Measurements from ENCODE around the gene ELOVL2. TPM values are rescaled to one million over a fixed set of nuclear protein-coding genes. Genes with fewer than 3 reads are reported as not detected.
"Not testable (repeated sequence)": the region's sequence is repeated elsewhere in the genome, so short reads cannot be mapped to it uniquely, and the experiment has no call there.

ELOVL2 gene
- total and polyA plus RNA-seq, 7 experiments from 2014 or later, result not detected

DNA sequence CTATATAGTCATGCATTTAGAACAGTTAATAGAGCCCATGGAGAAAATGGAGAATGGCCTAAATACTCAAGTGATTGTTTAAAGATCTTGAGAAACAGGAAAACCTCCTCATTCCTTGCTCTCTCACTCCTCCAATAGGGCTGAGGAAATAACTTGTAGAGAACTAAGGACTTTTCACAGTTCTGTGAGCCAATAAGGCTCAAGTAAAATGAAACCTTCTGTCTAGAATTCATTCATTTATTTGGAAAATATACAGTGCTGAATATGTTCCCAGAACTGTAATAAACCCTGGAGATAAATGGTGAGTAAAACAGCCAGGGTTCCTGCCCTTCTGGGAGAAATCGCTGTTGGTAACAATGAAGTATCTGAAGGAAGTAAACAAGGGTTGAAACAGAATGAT is 35.3 kb downstream of the ELOVL2 start:
- H3K4me3 Mint-ChIP-seq, result no peak overlapping the region
- Histone ChIP-seq H3K4me3 (ENCODE audit: low read length) (no peak overlapping the region), H3K27ac (ENCODE audit: low read depth, low read length) (no peak overlapping the region), H3K36me3 (ENCODE audit: control insufficient read depth in 2 of 3, insufficient read depth in 3 of 3, low read length in 3 of 3) (no peaks in the 10 kb centered on the region), H3K9me3 (ENCODE audit: control insufficient read depth in 2 of 3, low read length in 3 of 3) (no peaks in the 10 kb centered on the region), H3K27me3 (ENCODE audit: control insufficient read depth in 2 of 2, insufficient read depth in 2 of 2, low read length in 2 of 2) (no peaks in the 10 kb centered on the region), H3K4me1 (ENCODE audit: control insufficient read depth in 2 of 2, insufficient read depth in 2 of 2, low read length in 2 of 2) (no peaks in the 10 kb centered on the region)
- no peaks in the 10 kb centered on the region for H3K36me3 Mint-ChIP-seq
- H3K27me3 Mint-ChIP-seq, result peaks cover 17 to 30% (median 20%) of the 10 kb centered on the region in 5 donors
- ATAC-seq, result no peak
- POLR2A ChIA-PET, result no interaction called here
- intact Hi-C loops (cut with micrococcal nuclease), result no loop called here
- no peaks in the 10 kb centered on the region for H3K9me3 Mint-ChIP-seq
- H3K27ac Mint-ChIP-seq, result no peak overlapping the region
- CTCF ChIA-PET, result no interaction called here
- DNase-seq, result no peak
- no peaks in the 10 kb centered on the region for H3K4me1 Mint-ChIP-seq

DNA sequence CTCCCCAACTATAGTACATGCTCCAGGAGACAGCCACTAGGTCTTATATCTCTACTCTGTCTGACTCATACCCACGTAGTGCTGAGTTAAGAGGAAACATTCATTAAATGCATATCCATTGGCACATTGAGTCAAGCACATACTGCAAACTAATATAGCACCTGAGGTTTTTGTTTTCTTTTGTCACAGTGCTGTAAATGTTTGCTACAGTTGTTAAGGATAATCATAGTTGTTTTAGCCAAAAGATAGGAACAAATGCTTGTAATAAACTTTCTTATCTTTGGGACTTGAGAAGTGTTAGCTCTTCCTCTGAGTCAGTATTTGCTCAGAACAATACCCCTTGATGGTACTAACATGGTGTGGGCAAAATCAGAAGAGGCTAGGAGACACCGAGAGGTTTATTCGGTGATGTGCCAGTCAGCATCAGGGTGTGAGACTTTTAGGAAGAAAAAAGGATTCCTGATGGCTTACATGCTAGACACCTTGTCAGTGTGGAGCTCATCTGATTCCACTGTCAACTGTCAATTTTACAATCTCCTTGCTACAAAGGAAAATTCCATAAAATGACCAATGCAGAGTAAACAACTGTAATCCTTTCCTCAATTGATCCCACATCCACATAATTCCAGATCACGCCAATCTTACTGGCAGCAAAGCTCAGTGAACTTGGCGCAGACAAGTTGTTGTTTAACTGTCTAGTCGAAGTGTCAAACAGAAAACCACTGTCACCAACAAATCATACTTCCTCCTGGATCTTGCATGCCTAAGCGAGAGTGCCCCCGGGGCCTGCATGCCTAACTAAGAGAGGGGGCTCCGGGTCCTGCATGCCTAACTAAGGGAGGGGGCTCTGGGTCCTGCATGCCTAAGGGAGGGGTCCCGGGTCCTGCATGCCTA is 36.1 kb downstream of the ELOVL2 start:
- Mint-ChIP-seq H3K36me3 (no peaks in the 10 kb centered on the region), H3K27ac (no peak overlapping the region), H3K4me1 (no peaks in the 10 kb centered on the region), H3K9me3 (no peaks in the 10 kb centered on the region), H3K4me3 (no peak overlapping the region), H3K27me3 (peaks cover 10 to 28% (median 16%) of the 10 kb centered on the region in 5 donors)
- ChIA-PET POLR2A (no interaction called here), CTCF (no interaction called here)
- DNase-seq, result no peak
- no peak for ATAC-seq
- Histone ChIP-seq H3K36me3 (ENCODE audit: control insufficient read depth in 2 of 3, insufficient read depth in 3 of 3, low read length in 3 of 3) (no peaks in the 10 kb centered on the region), H3K27ac (ENCODE audit: low read depth, low read length) (no peak overlapping the region), H3K4me3 (ENCODE audit: low read length) (no peak overlapping the region), H3K27me3 (ENCODE audit: control insufficient read depth in 2 of 2, insufficient read depth in 2 of 2, low read length in 2 of 2) (no peaks in the 10 kb centered on the region), H3K4me1 (ENCODE audit: control insufficient read depth in 2 of 2, insufficient read depth in 2 of 2, low read length in 2 of 2) (no peaks in the 10 kb centered on the region), H3K9me3 (ENCODE audit: control insufficient read depth in 2 of 3, low read length in 3 of 3) (no peaks in the 10 kb centered on the region)
- intact Hi-C loops (cut with micrococcal nuclease), result no loop called here

GRCh38 chr6:11006061-11006460 is 38.0 kb downstream of the ELOVL2 start:
- H3K27me3 ChIP-seq (ENCODE audit: control insufficient read depth in 2 of 2, insufficient read depth in 2 of 2, low read length in 2 of 2), result no peaks in the 10 kb centered on the region
- no peaks in the 10 kb centered on the region for H3K36me3 ChIP-seq (ENCODE audit: control insufficient read depth in 2 of 3, insufficient read depth in 3 of 3, low read length in 3 of 3)
- H3K9me3 ChIP-seq (ENCODE audit: control insufficient read depth in 2 of 3, low read length in 3 of 3), result no peaks in the 10 kb centered on the region
- no peak overlapping the region for H3K27ac Mint-ChIP-seq
- no peaks in the 10 kb centered on the region for H3K4me1 ChIP-seq (ENCODE audit: control insufficient read depth in 2 of 2, insufficient read depth in 2 of 2, low read length in 2 of 2)
- no peaks in the 10 kb centered on the region for H3K36me3 Mint-ChIP-seq
- CTCF ChIA-PET, result no interaction called here
- no peak for DNase-seq
- H3K9me3 Mint-ChIP-seq, result no peaks in the 10 kb centered on the region
- POLR2A ChIA-PET, result no interaction called here
- no peak overlapping the region for H3K4me3 Mint-ChIP-seq
- H3K27me3 Mint-ChIP-seq, result peaks cover 8 to 24% (median 20%) of the 10 kb centered on the region in 5 donors
- H3K27ac ChIP-seq (ENCODE audit: low read depth, low read length), result no peak overlapping the region
- H3K4me3 ChIP-seq (ENCODE audit: low read length), result no peak overlapping the region
- ATAC-seq, result no peak
- intact Hi-C loops (cut with micrococcal nuclease), result no loop called here
- no peaks in the 10 kb centered on the region for H3K4me1 Mint-ChIP-seq

GRCh38 chr6:11003297-11003696 is 40.8 kb downstream of the ELOVL2 start:
- ATAC-seq; H3K27ac ChIP-seq (ENCODE audit: low read depth, low read length); POLR2A ChIA-PET; H3K9me3 ChIP-seq (ENCODE audit: control insufficient read depth in 2 of 3, low read length in 3 of 3); H3K36me3 Mint-ChIP-seq; intact Hi-C loops (cut with micrococcal nuclease); H3K4me1 ChIP-seq (ENCODE audit: control insufficient read depth in 2 of 2, insufficient read depth in 2 of 2, low read length in 2 of 2); H3K4me3 Mint-ChIP-seq; H3K27ac Mint-ChIP-seq; H3K4me3 ChIP-seq (ENCODE audit: low read length); H3K9me3 Mint-ChIP-seq; H3K4me1 Mint-ChIP-seq; H3K36me3 ChIP-seq (ENCODE audit: control insufficient read depth in 2 of 3, insufficient read depth in 3 of 3, low read length in 3 of 3); H3K27me3 ChIP-seq (ENCODE audit: control insufficient read depth in 2 of 2, insufficient read depth in 2 of 2, low read length in 2 of 2); DNase-seq: not testable (repeated sequence)
- H3K27me3 Mint-ChIP-seq, result peaks cover 11 to 20% (median 14%) of the 10 kb centered on the region in 5 donors
- CTCF ChIA-PET, result interaction anchor here (0.7 kb wide), 1 partner anchor 45 kb away, joined by 3 read pairs; no protein-coding TSS in a partner anchor

DNA sequence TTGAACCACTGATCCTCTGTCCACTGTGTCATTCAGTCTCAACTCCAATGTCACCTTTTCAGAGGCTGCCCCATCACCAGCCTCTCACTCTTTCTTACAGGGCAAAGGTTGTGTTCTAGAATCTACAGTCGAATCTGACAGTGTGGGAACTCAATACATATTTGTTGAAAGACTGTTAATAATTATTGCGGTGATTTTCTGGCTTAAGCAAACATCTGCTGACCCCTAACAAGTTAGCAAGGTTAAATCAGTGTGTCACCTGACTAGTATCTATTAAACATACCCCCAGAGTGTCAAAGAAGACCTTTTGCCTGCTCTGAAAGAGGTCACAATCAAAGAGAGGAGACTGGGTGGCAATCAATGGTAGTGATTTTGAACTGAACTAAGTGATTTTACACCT is 41.9 kb downstream of the ELOVL2 start:
- H3K4me3 ChIP-seq (ENCODE audit: low read length), result no peak overlapping the region
- no peaks in the 10 kb centered on the region for H3K36me3 ChIP-seq (ENCODE audit: control insufficient read depth in 2 of 3, insufficient read depth in 3 of 3, low read length in 3 of 3)
- CTCF ChIA-PET, result no interaction called here

GRCh38 chr6:10999994-11000393 is 44.1 kb downstream of the ELOVL2 start:
- H3K27me3 Mint-ChIP-seq, result peaks cover 11 to 16% (median 13%) of the 10 kb centered on the region in 5 donors

More for the DNA sequence above, 41.9 kb downstream of the ELOVL2 start:
- intact Hi-C loops (cut with micrococcal nuclease), result no loop called here
- POLR2A ChIA-PET, result no interaction called here
- H3K27ac Mint-ChIP-seq, result no peak overlapping the region
- no peak overlapping the region for H3K27ac ChIP-seq (ENCODE audit: low read depth, low read length)
- H3K27me3 Mint-ChIP-seq, result peaks cover 11 to 16% (median 14%) of the 10 kb centered on the region in 5 donors
- H3K4me3 Mint-ChIP-seq, result no peak overlapping the region
- H3K4me1 Mint-ChIP-seq, result no peaks in the 10 kb centered on the region
- no peak for ATAC-seq
- no peaks in the 10 kb centered on the region for H3K9me3 ChIP-seq (ENCODE audit: control insufficient read depth in 2 of 3, low read length in 3 of 3)
- no peak for DNase-seq
- H3K4me1 ChIP-seq (ENCODE audit: control insufficient read depth in 2 of 2, insufficient read depth in 2 of 2, low read length in 2 of 2), result no peaks in the 10 kb centered on the region
- peaks cover 0 to 3% (median 0%) of the 10 kb centered on the region in 11 donors for H3K9me3 Mint-ChIP-seq
- H3K27me3 ChIP-seq (ENCODE audit: control insufficient read depth in 2 of 2, insufficient read depth in 2 of 2, low read length in 2 of 2), result no peaks in the 10 kb centered on the region
- no peaks in the 10 kb centered on the region for H3K36me3 Mint-ChIP-seq

More at GRCh38 chr6:10999994-11000393, 44.1 kb downstream of the ELOVL2 start:
- H3K4me1 Mint-ChIP-seq, result no peaks in the 10 kb centered on the region
- no peak overlapping the region for H3K4me3 ChIP-seq (ENCODE audit: low read length)
- ATAC-seq (no peak), DNase-seq (no peak)
- no peaks in the 10 kb centered on the region for H3K4me1 ChIP-seq (ENCODE audit: control insufficient read depth in 2 of 2, insufficient read depth in 2 of 2, low read length in 2 of 2)
- peaks cover 0 to 3% (median 0%) of the 10 kb centered on the region in 11 donors for H3K9me3 Mint-ChIP-seq
- H3K9me3 ChIP-seq (ENCODE audit: control insufficient read depth in 2 of 3, low read length in 3 of 3), result no peaks in the 10 kb centered on the region
- intact Hi-C loops (cut with micrococcal nuclease), result no loop called here
- no peak overlapping the region for H3K4me3 Mint-ChIP-seq
- H3K27ac Mint-ChIP-seq, result no peak overlapping the region
- H3K36me3 Mint-ChIP-seq, result no peaks in the 10 kb centered on the region
- CTCF ChIA-PET, result no interaction called here
- no peaks in the 10 kb centered on the region for H3K27me3 ChIP-seq (ENCODE audit: control insufficient read depth in 2 of 2, insufficient read depth in 2 of 2, low read length in 2 of 2)
- no peak overlapping the region for H3K27ac ChIP-seq (ENCODE audit: low read depth, low read length)
- H3K36me3 ChIP-seq (ENCODE audit: control insufficient read depth in 2 of 3, insufficient read depth in 3 of 3, low read length in 3 of 3), result no peaks in the 10 kb centered on the region
- POLR2A ChIA-PET, result no interaction called here

All from naive thymus-derived CD4-positive, alpha-beta T cell (primary cell).